NB4 (cell line): ENCODE data around the gene KCTD16.

Experiments
- DNase-seq: peaks from one replicate; pipeline ENCODE4 v3.0.0; 2010; ENCODE audit warnings: low read depth
- H3K4me3 ChIP-seq: one replicate; pipeline ENCODE4 v1.5.1; 2011; ENCODE audit warnings: mild to moderate bottlenecking, low read depth, low read length, moderate library complexity
- MYC ChIP-seq: IDR thresholded peaks from 2 replicates; pipeline ENCODE4 v1.6.1; 2011; ENCODE audit warnings: low read depth, low read length
- POLR2A ChIP-seq: IDR thresholded peaks from 2 replicates; pipeline ENCODE4 v1.6.1; 2011; ENCODE audit warnings: mild to moderate bottlenecking; ENCODE audit not compliant: insufficient read length; ENCODE audit errors: extremely low read depth
- TF ChIP-seq, protein P1 (sequence below): IDR thresholded peaks from one replicate; pipeline ENCODE4 v1.5.1; 2012; ENCODE audit warnings: low read depth, low read length
- TF ChIP-seq, protein P2 (sequence below): IDR thresholded peaks from 2 replicates; pipeline ENCODE4 v1.6.1; 2011; ENCODE audit warnings: low read depth, low read length

The KCTD16 gene

DNA sequence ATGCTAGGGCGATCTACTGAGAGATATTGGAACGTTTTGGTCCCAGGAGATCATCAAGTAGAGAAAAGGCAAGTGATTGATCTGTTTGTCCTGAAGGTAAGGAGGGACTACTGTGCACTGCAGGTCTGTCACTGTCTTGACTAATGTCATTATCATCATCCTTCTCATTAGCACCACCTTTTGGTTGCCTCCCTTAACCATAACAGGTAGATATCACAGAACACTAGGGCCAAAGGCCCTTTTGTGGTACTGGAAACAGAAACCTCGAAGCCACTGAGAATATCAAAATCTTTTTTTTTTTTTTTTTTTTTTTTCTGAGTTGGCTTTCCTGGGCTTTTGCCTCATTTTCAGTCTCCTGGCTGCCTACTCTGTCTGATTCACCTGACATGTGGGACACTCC, 134.0 kb downstream of the KCTD16 start:
- no peak for DNase-seq
- no peak overlapping the region for H3K4me3 ChIP-seq
- TF ChIP-seq, protein P1, sequence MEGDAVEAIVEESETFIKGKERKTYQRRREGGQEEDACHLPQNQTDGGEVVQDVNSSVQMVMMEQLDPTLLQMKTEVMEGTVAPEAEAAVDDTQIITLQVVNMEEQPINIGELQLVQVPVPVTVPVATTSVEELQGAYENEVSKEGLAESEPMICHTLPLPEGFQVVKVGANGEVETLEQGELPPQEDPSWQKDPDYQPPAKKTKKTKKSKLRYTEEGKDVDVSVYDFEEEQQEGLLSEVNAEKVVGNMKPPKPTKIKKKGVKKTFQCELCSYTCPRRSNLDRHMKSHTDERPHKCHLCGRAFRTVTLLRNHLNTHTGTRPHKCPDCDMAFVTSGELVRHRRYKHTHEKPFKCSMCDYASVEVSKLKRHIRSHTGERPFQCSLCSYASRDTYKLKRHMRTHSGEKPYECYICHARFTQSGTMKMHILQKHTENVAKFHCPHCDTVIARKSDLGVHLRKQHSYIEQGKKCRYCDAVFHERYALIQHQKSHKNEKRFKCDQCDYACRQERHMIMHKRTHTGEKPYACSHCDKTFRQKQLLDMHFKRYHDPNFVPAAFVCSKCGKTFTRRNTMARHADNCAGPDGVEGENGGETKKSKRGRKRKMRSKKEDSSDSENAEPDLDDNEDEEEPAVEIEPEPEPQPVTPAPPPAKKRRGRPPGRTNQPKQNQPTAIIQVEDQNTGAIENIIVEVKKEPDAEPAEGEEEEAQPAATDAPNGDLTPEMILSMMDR = no peak
- TF ChIP-seq MYC = no peak
- TF ChIP-seq, protein P2, sequence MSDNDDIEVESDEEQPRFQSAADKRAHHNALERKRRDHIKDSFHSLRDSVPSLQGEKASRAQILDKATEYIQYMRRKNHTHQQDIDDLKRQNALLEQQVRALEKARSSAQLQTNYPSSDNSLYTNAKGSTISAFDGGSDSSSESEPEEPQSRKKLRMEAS = no peak
- TF ChIP-seq POLR2A = no peak

DNA sequence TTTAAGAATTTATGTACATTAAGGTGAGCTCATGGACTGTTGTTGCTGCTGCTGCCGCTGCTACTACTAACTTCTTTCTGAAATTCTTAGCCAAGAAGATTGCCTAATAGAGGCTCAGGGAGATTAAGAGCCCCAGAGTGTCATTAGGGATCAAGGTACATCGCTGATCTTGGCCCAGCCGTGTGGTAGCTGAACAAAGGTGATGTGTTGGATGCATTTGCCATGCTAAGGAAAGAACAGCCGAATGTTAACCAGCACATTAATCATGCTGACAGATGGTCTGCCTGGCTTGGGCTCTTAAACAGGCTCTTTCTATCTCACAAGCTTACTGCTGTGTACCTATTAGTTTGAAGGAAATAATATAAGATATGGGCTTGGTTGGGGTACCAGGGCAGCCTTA, 137.1 kb downstream of the KCTD16 start:
- DNase-seq = no peak
- H3K4me3 ChIP-seq = no peak overlapping the region
- TF ChIP-seq, protein P2 = no peak
- TF ChIP-seq MYC (no peak), POLR2A (no peak)
- TF ChIP-seq, protein P1 = no peak

DNA sequence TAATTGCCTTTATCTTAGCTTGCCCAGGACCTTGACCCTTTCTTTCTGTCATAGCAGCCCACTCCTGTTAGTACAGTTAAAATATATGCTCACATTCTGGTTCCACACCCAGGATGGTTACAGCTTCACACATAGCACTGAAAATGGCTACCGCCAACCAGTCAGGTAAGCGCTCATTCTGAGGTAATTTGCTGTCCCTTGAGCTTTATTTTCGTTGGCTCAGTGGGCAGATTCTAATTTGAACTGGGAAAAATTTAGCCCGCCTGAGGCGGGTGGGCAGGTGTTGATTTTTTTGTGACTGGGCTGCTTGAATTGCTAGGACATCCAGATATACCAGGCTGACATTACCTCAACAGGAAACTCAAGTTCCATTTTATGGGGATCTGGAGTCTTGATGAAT, 137.5 kb downstream of the KCTD16 start:
- DNase-seq = no peak
- no peak overlapping the region for H3K4me3 ChIP-seq
- TF ChIP-seq, protein P1 = no peak
- TF ChIP-seq MYC = no peak
- TF ChIP-seq POLR2A = no peak
- TF ChIP-seq, protein P2 = no peak

- TF ChIP-seq MYC (no peak), POLR2A (no peak)
- TF ChIP-seq, protein P1 = no peak
- TF ChIP-seq, protein P2 = no peak
Measured at GRCh38 chr5:144308906-144309670, 138.4 kb downstream of the KCTD16 start.

DNA sequence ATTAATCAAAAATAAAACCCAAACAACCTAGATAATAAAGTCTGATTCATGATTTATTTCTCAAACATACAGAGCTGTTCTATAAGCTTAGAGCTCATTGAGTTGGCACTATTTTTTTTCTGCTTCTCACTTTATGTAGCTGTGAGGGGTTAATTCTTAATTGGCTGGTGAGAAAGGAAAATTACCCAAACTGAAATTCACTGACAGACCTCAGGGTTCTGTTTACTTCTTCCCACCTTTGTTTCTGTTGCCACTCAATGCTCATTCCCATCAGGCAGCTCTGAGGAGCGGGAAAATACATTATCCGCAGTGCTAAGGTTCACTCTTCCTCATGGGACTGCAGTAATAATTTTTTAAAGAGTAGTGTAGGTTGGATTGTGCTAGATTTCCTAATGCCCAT, 139.9 kb downstream of the KCTD16 start:
- DNase-seq = no peak
- no peak overlapping the region for H3K4me3 ChIP-seq
- TF ChIP-seq MYC = no peak
- TF ChIP-seq POLR2A = no peak
- TF ChIP-seq, protein P1 = no peak
- TF ChIP-seq, protein P2 = no peak

More at GRCh38 chr5:144308906-144309670, 138.4 kb downstream of the KCTD16 start:
- no peak overlapping the region for H3K4me3 ChIP-seq
- no peak for DNase-seq
